Hepatocyte (in vitro differentiated cells): ENCODE results near the gene HECTD2.

Experiments used
- EZH2 ChIP-seq: fragments of 200-600 bp; sonication (generic); IDR thresholded peaks from 2 replicates; pipeline ENCODE4 v1.6.1; 2016; ENCODE audit warnings: antibody characterized with exemption, mild to moderate bottlenecking, borderline replicate concordance
- EZH2phosphoT487 ChIP-seq: fragments of 200-600 bp; sonication (generic); IDR thresholded peaks from one replicate; pipeline ENCODE4 v1.6.1; 2018; ENCODE audit warnings: antibody characterized with exemption, mild to moderate bottlenecking, low read depth, moderate library complexity; ENCODE audit not compliant: unreplicated experiment, severe bottlenecking
- TF ChIP-seq, protein P1 (sequence below): fragments of 200-600 bp; sonication (generic); IDR thresholded peaks from 2 replicates; pipeline ENCODE4 v1.5.1; 2016; ENCODE audit warnings: antibody characterized with exemption, mild to moderate bottlenecking; ENCODE audit not compliant: poor library complexity

DNA sequence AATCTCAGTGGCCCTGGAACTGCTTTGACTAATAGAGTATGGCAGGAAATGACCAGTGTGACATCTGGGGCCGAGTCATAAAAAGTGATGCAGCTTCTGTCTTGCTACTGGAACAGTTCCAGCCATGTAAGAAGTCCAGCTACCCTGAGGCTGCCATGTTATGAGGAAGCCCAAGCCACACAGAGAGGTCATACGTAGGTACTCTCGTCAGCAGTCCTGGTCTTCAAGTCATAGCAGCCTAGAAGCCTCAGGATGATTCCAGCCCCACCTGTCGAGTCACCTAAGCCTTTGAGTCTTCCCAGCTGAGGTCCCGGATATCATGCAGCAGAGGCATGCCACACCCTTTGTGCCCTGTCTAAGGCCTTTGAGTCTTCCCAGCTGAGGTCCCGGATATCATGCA lies 130.6 kb downstream of the HECTD2 start:
- TF ChIP-seq, protein P1, sequence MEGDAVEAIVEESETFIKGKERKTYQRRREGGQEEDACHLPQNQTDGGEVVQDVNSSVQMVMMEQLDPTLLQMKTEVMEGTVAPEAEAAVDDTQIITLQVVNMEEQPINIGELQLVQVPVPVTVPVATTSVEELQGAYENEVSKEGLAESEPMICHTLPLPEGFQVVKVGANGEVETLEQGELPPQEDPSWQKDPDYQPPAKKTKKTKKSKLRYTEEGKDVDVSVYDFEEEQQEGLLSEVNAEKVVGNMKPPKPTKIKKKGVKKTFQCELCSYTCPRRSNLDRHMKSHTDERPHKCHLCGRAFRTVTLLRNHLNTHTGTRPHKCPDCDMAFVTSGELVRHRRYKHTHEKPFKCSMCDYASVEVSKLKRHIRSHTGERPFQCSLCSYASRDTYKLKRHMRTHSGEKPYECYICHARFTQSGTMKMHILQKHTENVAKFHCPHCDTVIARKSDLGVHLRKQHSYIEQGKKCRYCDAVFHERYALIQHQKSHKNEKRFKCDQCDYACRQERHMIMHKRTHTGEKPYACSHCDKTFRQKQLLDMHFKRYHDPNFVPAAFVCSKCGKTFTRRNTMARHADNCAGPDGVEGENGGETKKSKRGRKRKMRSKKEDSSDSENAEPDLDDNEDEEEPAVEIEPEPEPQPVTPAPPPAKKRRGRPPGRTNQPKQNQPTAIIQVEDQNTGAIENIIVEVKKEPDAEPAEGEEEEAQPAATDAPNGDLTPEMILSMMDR: no peak
- no peak for TF ChIP-seq EZH2
- TF ChIP-seq EZH2phosphoT487: no peak
